Psoas muscle (tissue), 8 donors: ENCODE measurements around the gene CCRL2. TPM values are rescaled to one million over a fixed set of nuclear protein-coding genes. Genes with fewer than 3 reads are reported as not detected.

Source experiments
- ATAC-seq, 4 donors: fragments of 200-7000 bp; cut with Tn5 transposase; one replicate each; pipeline ENCODE4 v1.9.1; 2020; ENCODE audit warnings: moderate library complexity in 3 of 4, mild to moderate bottlenecking in 2 of 4
- DNase-seq, 2 donors: peaks; one replicate each; pipeline ENCODE4 v3.0.0-alpha.2; 2020
- H3K27ac ChIP-seq: fragments of 200-600 bp; one replicate; pipeline ENCODE4 v1.8.0; 2022
- H3K27me3 ChIP-seq, 3 donors: fragments of 200-600 bp in 1 of 3; one replicate each; pipeline versions ENCODE4 v1.6.1 to v1.8.0; 2013 to 2022; ENCODE audit warnings: low read length in 2 of 3, mild to moderate bottlenecking in 2 of 3, moderate library complexity in 1 of 3; ENCODE audit not compliant: insufficient read depth in 3 of 3
- H3K36me3 ChIP-seq, 2 donors: fragments of 200-600 bp in 1 of 2; one replicate each; pipeline versions ENCODE4 v1.6.1 to v1.8.0; 2013 to 2022; ENCODE audit warnings: low read depth in 1 of 2, mild to moderate bottlenecking in 1 of 2, moderate library complexity in 1 of 2; ENCODE audit not compliant: insufficient read depth in 1 of 2
- H3K4me1 ChIP-seq: fragments of 200-600 bp; one replicate; pipeline ENCODE4 v1.8.0; 2022
- H3K4me3 ChIP-seq: fragments of 200-600 bp; one replicate; pipeline ENCODE4 v1.8.0; 2022; ENCODE audit warnings: mild to moderate bottlenecking
- H3K9me3 ChIP-seq: fragments of 200-600 bp; one replicate; pipeline ENCODE4 v1.8.0; 2022
- CTCF ChIP-seq: fragments of 200-600 bp; IDR thresholded peaks from one replicate; pipeline ENCODE4 v1.8.0; 2022; ENCODE audit warnings: antibody characterized with exemption
- WGBS, 3 donors: extraction: QIAGEN DNeasy Blood & Tissue Kit; methylation state at CpG; one replicate each; pipeline versions ENCODE4 v1.1.6 to v1.1.7; 2013; 5-methylcytosine and 5-hydroxymethylcytosine counted together
- intact Hi-C, 2 donors: fragments of 100-400 bp; cut with DNase I; formaldehyde crosslinking; loops; one replicate each; pipeline versions ENCODE4 v1.11.0 to v1.14.2; 2022
- polyA plus RNA-seq, 3 donors: library from polyadenylated mRNA; stranded (reverse); fragments of 200-250 nt; gene quantifications; one replicate each; pipeline ENCODE4 v1.2.3, GENCODE V29; 2013
- total RNA-seq, 4 donors: library from RNA; stranded (reverse); fragmentation: NEBNext Ultra II Directional in 2 of 4; extraction: Animal tissue kit (Norgen Biotek cat#: 25700) in 2 of 4; gene quantifications; one replicate each; pipeline versions ENCODE4 v1.2.1 to v1.2.4, GENCODE V29; 2021 to 2023
- donor health status: healthy with polysubstance abuse.
- donor health status: DM: no; HTN: no; CAD: no; lungs with moderate emphysema.
- donor health status: Bipolar disorder and iron deficiency.
- donor health status: healthy.
- donor health status: DM: yes; HTN: yes; CAD: no.
- donor health status: DM: no; HTN: no; CAD: no.
- donor health status: DM: no; HTN: no; CAD: no.
- donor health status: DM: yes; HTN: yes; CAD: no.

Gene CCRL2
- total and polyA plus RNA-seq, 7 donors, result 0.55 to 1.8 (median 1.1) TPM

DNA sequence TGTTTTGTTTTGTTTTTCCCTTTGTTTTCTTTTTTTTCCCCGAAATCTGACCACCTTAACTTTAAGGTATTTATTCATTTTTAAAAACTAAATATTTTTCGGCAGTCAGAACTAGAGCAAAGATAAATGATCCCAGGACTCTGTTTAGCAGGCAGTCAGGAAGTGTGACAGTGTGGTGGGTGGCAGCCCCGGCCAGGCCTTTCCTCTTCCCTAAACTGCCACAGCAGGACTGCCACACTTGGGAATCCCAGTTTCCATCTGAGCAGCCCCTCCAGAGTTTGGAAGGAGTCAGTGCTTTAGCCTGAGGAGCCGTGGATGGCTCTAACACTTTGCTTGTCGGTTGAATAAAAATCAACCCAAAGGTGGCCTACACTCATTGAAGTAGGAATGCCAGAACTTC, 6.9 kb downstream of the CCRL2 start:
- intact Hi-C loops, result no loop called here
- Histone ChIP-seq H3K36me3 (no peaks in the 10 kb centered on the region), H3K4me1 (peaks cover 10% of the 10 kb centered on the region), H3K4me3 (no peak overlapping the region), H3K27ac (peak overlapping the region; percentile 7), H3K9me3 (no peaks in the 10 kb centered on the region), H3K27me3 (no peaks in the 10 kb centered on the region)
- DNase-seq (no peak), ATAC-seq (no peak)
- TF ChIP-seq CTCF, result no peak
- WGBS, 3 donors, result 68 to 83% (median 83%) methylated on average over 5 of the region's 5 CpGs

- TF ChIP-seq CTCF, result no peak
- intact Hi-C loops, result no loop called here
- H3K36me3 ChIP-seq, result no peaks in the 10 kb centered on the region
- peaks cover 10% of the 10 kb centered on the region for H3K4me1 ChIP-seq
- H3K27ac ChIP-seq, result no peak overlapping the region
- no peaks in the 10 kb centered on the region for H3K9me3 ChIP-seq
- DNase-seq (no peak), ATAC-seq (no peak)
- WGBS, 3 donors, result 59 to 70% (median 69%) methylated on average over 4 of the region's 4 CpGs
- H3K27me3 ChIP-seq, result no peaks in the 10 kb centered on the region
- no peak overlapping the region for H3K4me3 ChIP-seq
These were observed 7.7 kb downstream of the CCRL2 start for GRCh38 chr3:46414739-46415138.

GRCh38 chr3:46416125-46416810, 9.2 kb downstream of the CCRL2 start:
- Histone ChIP-seq H3K27me3 (no peaks in the 10 kb centered on the region), H3K36me3 (no peaks in the 10 kb centered on the region), H3K4me1 (peaks cover 10% of the 10 kb centered on the region), H3K27ac (no peak overlapping the region), H3K4me3 (no peak overlapping the region), H3K9me3 (no peaks in the 10 kb centered on the region)
- TF ChIP-seq CTCF, result no peak
- intact Hi-C loops, result no loop called here
- no peak for DNase-seq
- 47 to 55% (median 54%) methylated on average over 10 of the region's 10 CpGs for WGBS, 3 donors
- no peak for ATAC-seq

GRCh38 chr3:46416811-46417510, 9.9 kb downstream of the CCRL2 start:
- peaks cover 10% of the 10 kb centered on the region for H3K4me1 ChIP-seq
- TF ChIP-seq CTCF, result no peak
- ATAC-seq (peak in 2 of 4 donors; percentile 43 to 49), DNase-seq (no peak)
- no peaks in the 10 kb centered on the region for H3K9me3 ChIP-seq
- H3K27me3 ChIP-seq, result no peaks in the 10 kb centered on the region
- 62 to 75% (median 69%) methylated on average over 7 of the region's 7 CpGs for WGBS, 3 donors
- H3K4me3 ChIP-seq, result no peak overlapping the region
- H3K36me3 ChIP-seq, result no peaks in the 10 kb centered on the region
- H3K27ac ChIP-seq, result no peak overlapping the region
- intact Hi-C loops, result no loop called here
